MCF 10A (cell line): ENCODE data around the gene ATG9B. TPM values are rescaled to one million over a fixed set of nuclear protein-coding genes. Genes with fewer than 3 reads are reported as not detected.

Experiments used
- BruUV-seq: library from RNA; stranded (reverse); fragments of 400-500 nt; replicated peaks from 2 replicates; lab custom pipeline; 2021; lab: Mats Ljungman, UMichigan
- CTCF ChIA-PET: fragments of 300-600 bp; sonication (Branson Sonifier 250); formaldehyde crosslinking; extraction: SDS; loops from one replicate; lab custom pipeline; 2021; ENCODE audit warnings: antibody characterized with exemption, inconsistent platforms; lab: Yijun Ruan, JAX
- POLR2A ChIA-PET: fragments of 300-600, 350-650 bp; sonication (Branson Sonifier 250); formaldehyde crosslinking; extraction: SDS; loops from one replicate; lab custom pipeline; 2020; ENCODE audit warnings: antibody characterized with exemption, inconsistent platforms; lab: Yijun Ruan, JAX
- DNase-seq: peaks from one replicate; pipeline ENCODE4 v3.0.0-alpha.2; 2018; ENCODE audit not compliant: unreplicated experiment
- H3K27ac Mint-ChIP-seq: one replicate; pipeline ENCODE4 v1.8.0; 2022; ENCODE audit warnings: mild to moderate bottlenecking, low read depth, mixed read lengths; ENCODE audit not compliant: unreplicated experiment
- H3K27me3 Mint-ChIP-seq: one replicate; pipeline ENCODE4 v1.8.0; 2022; ENCODE audit warnings: mixed read lengths; ENCODE audit not compliant: insufficient read depth, unreplicated experiment
- H3K36me3 Mint-ChIP-seq: one replicate; pipeline ENCODE4 v1.8.0; 2022; ENCODE audit warnings: mild to moderate bottlenecking, moderate library complexity, mixed read lengths; ENCODE audit not compliant: insufficient read depth, unreplicated experiment
- H3K4me1 Mint-ChIP-seq: one replicate; pipeline ENCODE4 v1.8.0; 2022; ENCODE audit warnings: mixed read lengths; ENCODE audit not compliant: insufficient read depth, unreplicated experiment
- H3K4me3 Mint-ChIP-seq: one replicate; pipeline ENCODE4 v1.8.0; 2022; ENCODE audit warnings: mild to moderate bottlenecking, moderate library complexity, mixed read lengths; ENCODE audit not compliant: unreplicated experiment
- H3K9me3 Mint-ChIP-seq: one replicate; pipeline ENCODE4 v1.8.0; 2022; ENCODE audit warnings: mixed read lengths; ENCODE audit not compliant: unreplicated experiment
- CTCF ChIP-seq: fragments of 200-600 bp; IDR thresholded peaks from one replicate; pipeline ENCODE4 v1.8.0; 2022; ENCODE audit warnings: antibody characterized with exemption, mild to moderate bottlenecking; ENCODE audit not compliant: unreplicated experiment
- intact Hi-C: fragments of 100-400 bp; cut with micrococcal nuclease; formaldehyde crosslinking; loops from 2 replicates; pipeline ENCODE4 v1.14.1; 2022
- total RNA-seq: library from RNA; stranded (reverse); gene quantifications from 2 replicates; pipeline ENCODE4 v1.2.3, GENCODE V29; 2022

ATG9B gene
- total RNA-seq, 1 experiment from 2014 or later = 0.12 TPM

GRCh38 chr7:150997817-150998216 is 26.5 kb downstream of the ATG9B start:
- DNase-seq = no peak
- H3K36me3 Mint-ChIP-seq = peaks cover 6% of the 10 kb centered on the region
- H3K27me3 Mint-ChIP-seq = no peaks in the 10 kb centered on the region
- H3K9me3 Mint-ChIP-seq = no peaks in the 10 kb centered on the region
- intact Hi-C loops = no loop called here
- BruUV-seq = no TSS peak
- no peak overlapping the region for H3K27ac Mint-ChIP-seq
- no peak overlapping the region for H3K4me3 Mint-ChIP-seq
- no peaks in the 10 kb centered on the region for H3K4me1 Mint-ChIP-seq
- CTCF ChIA-PET = interaction anchor here (0.6 to 0.7 kb wide), 3 partner anchors 16 to 139 kb away, joined by 3 to 4 read pairs (median 3); no protein-coding TSS in a partner anchor
- POLR2A ChIA-PET = no interaction called here
- TF ChIP-seq CTCF = no peak

GRCh38 chr7:150997075-150997511 is 27.2 kb downstream of the ATG9B start:
- DNase-seq = no peak
- Mint-ChIP-seq H3K27me3 (no peaks in the 10 kb centered on the region), H3K4me1 (no peaks in the 10 kb centered on the region), H3K9me3 (no peaks in the 10 kb centered on the region), H3K27ac (no peak overlapping the region), H3K4me3 (no peak overlapping the region), H3K36me3 (peaks cover 6% of the 10 kb centered on the region)
- ChIA-PET CTCF (interaction anchor here (0.7 to 1.3 kb wide), 2 partner anchors 18 to 99 kb away, joined by 3 to 4 read pairs; no protein-coding TSS in a partner anchor), POLR2A (no interaction called here)
- BruUV-seq = no TSS peak
- no peak for TF ChIP-seq CTCF
- intact Hi-C loops = no loop called here

GRCh38 chr7:150996376-150997074 is 27.8 kb downstream of the ATG9B start:
- H3K4me3 Mint-ChIP-seq = no peak overlapping the region
- TF ChIP-seq CTCF = no peak
- no peak for DNase-seq
- no TSS peak for BruUV-seq
- H3K4me1 Mint-ChIP-seq = no peaks in the 10 kb centered on the region
- intact Hi-C loops = no loop called here
- H3K27me3 Mint-ChIP-seq = no peaks in the 10 kb centered on the region
- peaks cover 6% of the 10 kb centered on the region for H3K36me3 Mint-ChIP-seq
- ChIA-PET CTCF (interaction anchor here (1.3 kb wide), 1 partner anchor 99 kb away, joined by 4 read pairs; no protein-coding TSS in a partner anchor), POLR2A (interaction anchor here (0.6 kb wide), 1 partner anchor 10 kb away, joined by 3 read pairs; no protein-coding TSS in a partner anchor)
- H3K9me3 Mint-ChIP-seq = peaks cover under 1% of the 10 kb centered on the region
- no peak overlapping the region for H3K27ac Mint-ChIP-seq

- intact Hi-C loops = no loop called here
- ChIA-PET CTCF (interaction anchor here (0.5 to 2.0 kb wide), 3 partner anchors 10 to 116 kb away, joined by 4 to 18 read pairs (median 6); no protein-coding TSS in a partner anchor), POLR2A (no interaction called here)
- no peak for DNase-seq
- Mint-ChIP-seq H3K9me3 (peaks cover 16% of the 10 kb centered on the region), H3K27me3 (no peaks in the 10 kb centered on the region), H3K4me3 (no peak overlapping the region), H3K27ac (no peak overlapping the region), H3K4me1 (no peaks in the 10 kb centered on the region), H3K36me3 (peaks cover 6% of the 10 kb centered on the region)
- BruUV-seq = no TSS peak
- no peak for TF ChIP-seq CTCF
Observed at GRCh38 chr7:150994838-150995510, 29.3 kb downstream of the ATG9B start.
